GM12875 (cell line): ENCODE measurements around the gene SGMS1.
A peak's percentile ranks its signal among the peaks of the same experiment; 100 is the strongest.
"Not testable (repeated sequence)": the region's sequence is repeated elsewhere in the genome, so short reads cannot be mapped to it uniquely, and the experiment has no call there.

ENCODE experiments used
- H3K4me3 ChIP-seq: one replicate; pipeline ENCODE4 v1.5.1; 2011; ENCODE audit warnings: low read depth, low read length, control low read depth
- TF ChIP-seq, protein P1 (sequence below): IDR thresholded peaks from 2 replicates; pipeline ENCODE4 v1.5.1; 2011; ENCODE audit warnings: low read depth, mild to moderate bottlenecking, control low read depth, inconsistent platforms, low read length, moderate library complexity, borderline replicate concordance; ENCODE audit not compliant: insufficient read depth

SGMS1 gene

DNA sequence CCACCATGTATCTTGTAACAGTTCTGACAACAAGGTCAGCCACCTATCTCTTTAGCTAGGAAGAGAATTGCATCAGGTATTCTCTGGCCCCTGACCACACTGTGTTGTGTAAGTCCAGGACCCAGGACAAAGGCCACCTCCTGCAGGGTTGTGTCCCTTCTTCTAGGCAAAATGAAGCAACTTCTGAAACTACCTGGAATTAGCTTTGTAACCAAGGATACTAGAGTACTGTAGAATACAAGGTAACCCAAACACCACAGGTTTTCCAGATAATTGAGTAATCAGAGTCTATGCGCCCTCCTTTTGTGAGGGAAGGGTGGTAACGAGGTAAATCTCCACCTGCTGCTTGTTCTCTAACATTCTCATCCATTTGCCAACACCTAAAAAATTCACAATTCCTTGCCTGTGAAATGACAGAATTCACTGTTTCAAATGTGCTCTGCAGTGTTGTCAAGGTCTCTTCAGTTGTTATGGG, 51.7 kb downstream of the SGMS1 start:
- TF ChIP-seq, protein P1, sequence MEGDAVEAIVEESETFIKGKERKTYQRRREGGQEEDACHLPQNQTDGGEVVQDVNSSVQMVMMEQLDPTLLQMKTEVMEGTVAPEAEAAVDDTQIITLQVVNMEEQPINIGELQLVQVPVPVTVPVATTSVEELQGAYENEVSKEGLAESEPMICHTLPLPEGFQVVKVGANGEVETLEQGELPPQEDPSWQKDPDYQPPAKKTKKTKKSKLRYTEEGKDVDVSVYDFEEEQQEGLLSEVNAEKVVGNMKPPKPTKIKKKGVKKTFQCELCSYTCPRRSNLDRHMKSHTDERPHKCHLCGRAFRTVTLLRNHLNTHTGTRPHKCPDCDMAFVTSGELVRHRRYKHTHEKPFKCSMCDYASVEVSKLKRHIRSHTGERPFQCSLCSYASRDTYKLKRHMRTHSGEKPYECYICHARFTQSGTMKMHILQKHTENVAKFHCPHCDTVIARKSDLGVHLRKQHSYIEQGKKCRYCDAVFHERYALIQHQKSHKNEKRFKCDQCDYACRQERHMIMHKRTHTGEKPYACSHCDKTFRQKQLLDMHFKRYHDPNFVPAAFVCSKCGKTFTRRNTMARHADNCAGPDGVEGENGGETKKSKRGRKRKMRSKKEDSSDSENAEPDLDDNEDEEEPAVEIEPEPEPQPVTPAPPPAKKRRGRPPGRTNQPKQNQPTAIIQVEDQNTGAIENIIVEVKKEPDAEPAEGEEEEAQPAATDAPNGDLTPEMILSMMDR: no peak

DNA sequence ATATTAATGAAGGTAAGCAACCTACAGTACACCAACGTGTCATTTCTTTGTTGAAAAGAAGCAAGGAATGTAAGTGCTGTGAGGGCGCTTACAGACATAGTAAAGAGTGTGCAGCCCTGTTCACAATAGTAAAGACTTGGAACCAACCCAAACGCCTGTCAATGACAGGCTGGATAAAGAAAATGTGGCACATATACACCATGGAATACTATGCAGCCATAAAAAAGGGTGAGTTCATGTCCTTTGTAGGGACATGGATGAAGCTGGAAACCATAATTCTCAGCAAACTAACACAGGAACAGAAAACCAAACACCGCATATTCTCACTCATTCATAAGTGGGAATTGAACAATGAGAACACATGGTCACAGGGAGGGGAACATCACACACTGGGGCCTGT, 55.0 kb downstream of the SGMS1 start:
- H3K4me3 ChIP-seq: not testable (repeated sequence)

More for the DNA sequence above, 51.7 kb downstream of the SGMS1 start:
- H3K4me3 ChIP-seq: no peak overlapping the region

DNA sequence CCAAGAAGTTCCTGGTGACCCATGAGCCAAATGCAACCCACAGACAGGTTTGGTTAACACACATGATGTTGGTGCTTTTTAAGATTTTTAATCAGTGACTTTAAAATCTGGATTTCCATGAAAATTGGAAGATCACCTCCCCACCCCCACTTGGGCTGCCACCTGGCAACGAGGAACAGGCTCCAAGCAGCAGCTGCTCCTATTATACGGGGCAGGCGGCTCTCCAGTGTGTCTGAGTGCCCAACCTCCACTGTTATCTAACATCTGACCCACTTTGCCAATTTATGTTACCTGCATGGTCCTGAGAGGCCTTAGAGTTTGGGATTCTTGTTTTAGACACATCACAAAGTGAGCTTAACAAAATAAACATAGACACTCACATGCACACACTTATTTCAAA, 56.4 kb downstream of the SGMS1 start:
- TF ChIP-seq, protein P1: no peak
- H3K4me3 ChIP-seq: no peak overlapping the region

DNA sequence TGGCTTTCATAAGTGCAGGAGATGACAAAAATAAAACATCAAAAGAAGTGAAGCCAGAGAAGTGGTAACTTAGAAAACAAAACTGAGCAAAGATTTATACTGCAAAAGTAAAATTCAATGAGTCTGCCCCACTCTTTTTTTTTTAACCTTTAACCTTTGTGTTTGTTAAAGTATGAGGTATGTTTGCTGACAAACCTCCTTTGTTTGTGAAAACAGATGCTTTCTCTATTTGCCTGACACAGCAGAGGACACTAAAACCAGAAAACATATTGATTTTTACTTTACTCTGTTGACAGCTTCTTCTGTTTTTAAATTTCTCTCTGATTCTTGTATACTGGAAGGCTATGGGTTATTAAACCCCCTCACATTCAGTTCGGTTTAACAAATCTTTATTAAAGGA, 57.6 kb downstream of the SGMS1 start:
- TF ChIP-seq, protein P1: no peak
- H3K4me3 ChIP-seq: no peak overlapping the region

DNA sequence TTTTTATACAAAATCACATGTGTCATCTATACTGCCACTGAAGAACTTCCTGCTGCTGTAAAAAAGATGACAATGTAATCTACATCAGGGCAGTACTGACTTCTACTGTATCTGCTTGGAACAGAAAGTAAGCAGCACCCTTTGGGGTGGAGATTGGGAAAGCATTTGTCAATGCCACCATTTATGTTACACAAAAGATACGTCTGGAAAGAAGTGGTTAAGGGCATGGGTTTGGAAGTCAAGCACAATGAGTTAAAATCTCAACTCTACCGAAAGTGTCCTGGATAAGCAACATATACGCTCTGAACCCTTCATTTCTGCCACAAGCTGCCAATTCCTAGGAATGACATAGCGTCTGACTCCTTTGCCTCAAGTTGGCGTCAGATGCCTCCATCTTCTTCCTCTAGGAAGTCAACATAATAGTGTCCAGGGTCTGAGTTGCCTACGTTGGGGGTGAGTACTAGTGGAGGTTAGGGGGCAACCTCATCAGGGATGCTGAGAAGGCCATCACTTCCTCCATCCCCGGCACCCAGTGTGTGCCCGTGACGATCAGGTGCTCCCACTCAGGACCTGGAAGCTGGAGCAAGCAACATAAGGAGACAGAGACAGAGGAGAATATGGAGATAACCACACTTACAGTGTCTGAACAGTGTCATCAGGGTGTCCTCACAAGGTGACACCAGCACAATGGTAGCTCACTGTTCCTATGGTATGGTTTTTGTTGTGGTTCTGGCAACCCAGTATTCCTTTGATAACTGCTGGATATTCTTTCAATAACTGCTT, 58.3 kb downstream of the SGMS1 start:
- TF ChIP-seq, protein P1: no peak
- no peak overlapping the region for H3K4me3 ChIP-seq

DNA sequence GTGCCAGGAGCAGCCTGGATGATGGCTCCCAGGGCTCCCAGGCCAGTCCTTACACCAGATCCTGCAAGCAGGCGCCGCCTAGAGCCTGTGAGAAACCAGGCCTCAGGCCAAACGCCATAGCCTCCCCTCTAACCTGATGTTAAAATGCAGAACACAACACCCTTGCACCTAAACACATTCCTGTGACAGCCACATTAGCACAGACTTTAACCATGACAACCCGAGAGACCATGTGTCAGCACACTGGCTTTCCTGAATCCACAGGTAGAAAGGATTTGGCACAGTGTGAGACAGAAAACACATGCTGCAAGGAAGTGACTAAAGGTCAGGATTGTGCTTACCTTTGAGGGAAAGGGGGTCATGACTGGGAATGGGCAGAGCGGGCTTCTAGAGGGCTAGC, 59.9 kb downstream of the SGMS1 start:
- H3K4me3 ChIP-seq: no peak overlapping the region
- TF ChIP-seq, protein P1: no peak

DNA sequence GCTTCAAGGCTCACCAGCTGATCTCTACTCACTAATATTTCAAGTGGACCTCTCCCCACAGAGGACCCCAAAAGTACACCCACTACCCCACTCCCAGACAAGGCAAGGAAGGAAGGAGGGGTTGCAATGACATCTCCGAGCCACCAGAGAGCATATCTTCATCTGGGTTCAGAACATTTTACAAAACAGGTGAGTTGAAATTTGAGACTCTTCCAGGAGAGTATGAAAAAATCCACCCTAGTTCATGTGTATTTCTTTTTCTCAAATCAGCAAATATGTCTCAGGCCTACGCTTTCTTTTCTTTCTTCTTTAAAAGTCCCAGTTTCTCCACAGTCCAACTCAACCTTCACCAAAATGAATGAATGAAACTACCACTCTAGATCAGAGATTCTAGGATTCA, 61.9 kb downstream of the SGMS1 start:
- H3K4me3 ChIP-seq: no peak overlapping the region
- TF ChIP-seq, protein P1: peak; percentile 55

DNA sequence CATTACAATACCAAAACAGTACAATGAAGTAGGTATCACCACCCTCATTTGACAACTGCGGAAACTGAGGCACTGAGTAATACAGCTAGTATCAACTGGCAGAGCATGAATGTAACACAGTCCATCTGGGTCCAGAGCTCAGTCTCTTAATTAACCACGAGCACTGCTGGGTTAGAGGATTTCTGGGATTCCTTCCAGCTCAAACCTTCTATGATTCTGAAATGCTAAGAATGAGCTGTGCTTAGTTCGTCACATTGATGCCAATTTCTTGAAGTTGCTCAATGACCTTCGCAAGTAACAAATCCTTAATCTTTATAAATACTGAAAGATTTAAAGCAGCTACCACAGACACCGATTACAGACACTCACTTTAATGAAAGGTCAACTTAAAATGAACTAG, 62.5 kb downstream of the SGMS1 start:
- H3K4me3 ChIP-seq: no peak overlapping the region
- TF ChIP-seq, protein P1: no peak
